ENCODE data around the gene RASGRP3.

GRCh38 chr2:33458248-33458819 lies 18.1 kb upstream of the RASGRP3 start:
- TF ChIP-seq CTCF (IDR thresholded peaks at IDR 0.05 in 8 of 11, conservative IDR thresholded peaks at IDR 0.05 in 3 of 11), result no peak
- TF ChIP-seq POLR2A (IDR thresholded peaks at IDR 0.05), result no peak
- TF ChIP-seq POLR2AphosphoS5 (IDR thresholded peaks at IDR 0.05), result no peak
